ENCODE results near the gene CPSF3. TPM values are rescaled to one million over a fixed set of nuclear protein-coding genes. Genes with fewer than 3 reads are reported as not detected.

Gene CPSF3
- total RNA-seq, 1 experiment from 2014 or later: 26.5 TPM

DNA sequence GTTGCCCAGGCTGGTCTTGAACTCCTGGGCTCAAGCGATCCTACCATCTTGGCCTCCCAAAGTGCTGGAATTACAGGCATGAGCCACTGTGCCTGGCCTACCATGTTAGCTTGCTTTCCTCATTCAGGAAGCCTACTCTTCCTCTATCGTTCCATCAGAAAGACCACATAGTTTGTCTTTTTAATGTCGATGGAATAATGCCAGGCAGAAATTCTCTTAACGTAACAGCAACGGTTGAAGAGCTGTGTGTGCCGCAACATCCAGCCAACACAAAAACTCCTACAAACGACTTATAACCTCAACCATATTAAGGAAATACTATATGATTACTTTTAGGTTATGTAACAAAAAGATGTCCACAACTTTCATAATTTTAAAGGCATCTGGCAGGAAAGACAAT, 10.7 kb upstream of the CPSF3 start:
- DNase-seq (ENCODE audit: low read depth): no peak
- in situ Hi-C loops (cut with HindIII; ENCODE audit: low pct_unique_long_range_greater_than_20kb, low sequenced_read_pairs): no loop called here

DNA sequence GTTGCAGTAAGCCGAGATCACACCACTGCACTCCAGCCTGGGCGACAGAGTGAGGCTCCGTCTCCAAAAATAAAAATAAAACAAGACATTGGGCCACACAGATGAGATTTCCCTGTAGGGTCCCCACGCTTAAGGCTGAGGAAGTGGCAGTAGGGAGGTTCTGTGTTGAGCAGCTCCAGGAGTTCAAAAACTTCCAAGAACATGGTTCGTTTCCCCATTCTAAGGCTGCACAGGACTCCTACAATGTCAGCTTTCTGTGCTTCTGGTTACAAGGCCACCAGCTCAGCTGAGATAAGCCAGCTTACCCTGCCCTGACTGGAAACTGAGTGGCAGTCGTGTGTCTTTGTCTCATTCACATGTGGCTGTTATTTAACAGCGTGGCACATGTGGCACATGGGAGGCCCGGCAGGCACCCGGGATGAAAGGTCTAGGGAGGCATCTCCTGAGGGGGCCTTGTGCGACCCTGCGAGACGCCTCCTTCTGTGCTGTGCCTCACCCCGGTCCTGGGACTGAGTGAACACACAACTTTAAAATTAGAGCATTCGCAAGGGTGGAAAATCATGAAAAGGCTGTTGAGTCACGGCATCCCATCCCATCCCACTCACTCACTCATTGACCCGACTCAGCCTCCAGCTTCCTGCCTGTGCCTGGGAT, 7.8 kb upstream of the CPSF3 start:
- no peak for DNase-seq (ENCODE audit: low read depth)
- in situ Hi-C loops (cut with HindIII; ENCODE audit: low pct_unique_long_range_greater_than_20kb, low sequenced_read_pairs): no loop called here

DNA sequence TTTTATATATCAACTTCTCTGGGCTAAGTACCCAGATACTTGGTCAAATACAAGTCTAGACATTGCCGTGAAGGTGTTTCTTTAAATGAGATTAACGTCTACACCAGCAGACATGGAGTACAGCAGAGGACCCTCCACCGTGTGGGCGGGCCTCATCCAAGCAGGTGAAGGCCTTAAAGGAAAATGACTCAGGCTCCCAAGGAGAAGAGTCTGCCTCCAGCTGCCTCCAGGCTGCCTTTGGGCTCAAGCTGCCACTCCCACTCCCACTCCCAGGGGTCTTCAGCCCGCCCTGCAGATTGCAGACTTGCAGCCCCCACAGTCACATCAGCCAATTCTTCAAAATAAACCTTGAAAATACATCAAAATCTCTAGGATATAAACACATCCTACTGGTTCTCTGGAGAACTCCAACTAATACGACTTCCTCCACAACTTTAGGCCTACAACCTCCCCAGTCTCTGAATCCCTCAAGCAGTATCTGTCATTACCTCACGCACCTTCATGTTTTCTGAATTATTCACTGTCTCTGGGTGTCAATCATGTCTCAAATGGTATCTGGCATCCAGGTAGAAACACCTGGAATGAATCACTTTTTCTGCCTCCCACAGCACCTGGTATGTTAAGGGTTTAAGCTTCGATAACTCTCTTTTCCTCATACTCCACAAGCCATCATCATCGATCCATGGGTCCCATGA, 7.0 kb upstream of the CPSF3 start:
- no peak for DNase-seq (ENCODE audit: low read depth)
- in situ Hi-C loops (cut with HindIII; ENCODE audit: low pct_unique_long_range_greater_than_20kb, low sequenced_read_pairs): no loop called here

DNA sequence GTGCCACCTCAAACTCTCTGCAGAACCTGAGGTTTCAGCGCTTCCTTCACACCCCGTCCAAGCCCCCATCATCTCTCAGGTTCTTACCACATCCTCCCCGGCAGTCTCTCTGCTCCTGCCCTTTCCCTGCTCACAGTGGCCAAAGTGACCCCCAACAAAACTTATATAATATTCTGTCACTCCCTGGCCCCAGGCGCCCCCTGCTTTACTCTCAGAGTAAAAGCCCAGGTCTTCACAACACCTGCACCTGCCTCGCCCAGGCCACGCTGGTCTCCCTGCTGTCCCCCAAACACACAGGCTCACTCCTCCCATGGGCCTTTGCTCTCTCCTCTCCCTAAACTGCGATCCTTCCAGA, 6.5 kb upstream of the CPSF3 start:
- in situ Hi-C loops (cut with HindIII; ENCODE audit: low pct_unique_long_range_greater_than_20kb, low sequenced_read_pairs): no loop called here

DNA sequence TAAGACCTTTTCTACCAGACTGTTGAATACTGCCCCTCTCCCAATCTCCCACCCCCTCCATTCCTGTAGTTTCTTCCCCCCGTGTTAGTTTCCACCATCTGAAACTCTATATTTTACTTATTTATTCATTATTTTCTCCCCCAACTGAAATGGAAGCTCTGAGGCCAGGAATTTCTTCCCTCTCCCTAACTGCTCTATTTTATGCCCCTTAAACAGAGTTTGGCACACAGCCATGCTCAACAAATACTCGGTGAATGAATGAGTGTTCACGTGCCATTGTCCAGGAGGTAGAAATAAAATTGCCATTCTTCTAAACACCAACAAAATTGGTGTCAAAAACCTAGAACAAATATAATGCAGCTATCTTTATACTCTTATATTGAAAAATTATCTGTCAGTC, 5.7 kb upstream of the CPSF3 start:
- no peak for DNase-seq (ENCODE audit: low read depth)
- in situ Hi-C loops (cut with HindIII; ENCODE audit: low pct_unique_long_range_greater_than_20kb, low sequenced_read_pairs): no loop called here

More for the DNA sequence above, 6.5 kb upstream of the CPSF3 start:
- no peak for DNase-seq (ENCODE audit: low read depth)

DNA sequence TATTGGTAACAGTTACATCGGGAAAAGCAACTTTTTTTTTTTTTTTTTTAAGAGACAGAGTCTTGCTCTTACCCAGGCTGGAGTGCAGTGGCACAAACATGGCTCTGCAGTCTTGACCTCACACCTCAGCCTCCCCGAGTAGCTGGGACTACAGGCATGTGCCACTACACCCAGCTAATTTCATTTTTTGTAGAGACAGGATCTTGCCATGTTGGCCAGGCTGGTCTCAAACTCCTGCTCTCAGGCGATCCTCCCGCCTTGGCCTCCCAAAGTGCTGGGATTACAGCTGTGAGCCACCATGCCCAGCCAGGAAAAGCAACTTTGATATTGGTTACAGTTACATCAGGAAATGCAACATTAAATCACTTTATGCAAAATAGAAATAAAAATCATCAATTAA, 4.7 kb upstream of the CPSF3 start:
- no peak for DNase-seq (ENCODE audit: low read depth)
- in situ Hi-C loops (cut with HindIII; ENCODE audit: low pct_unique_long_range_greater_than_20kb, low sequenced_read_pairs): no loop called here

DNA sequence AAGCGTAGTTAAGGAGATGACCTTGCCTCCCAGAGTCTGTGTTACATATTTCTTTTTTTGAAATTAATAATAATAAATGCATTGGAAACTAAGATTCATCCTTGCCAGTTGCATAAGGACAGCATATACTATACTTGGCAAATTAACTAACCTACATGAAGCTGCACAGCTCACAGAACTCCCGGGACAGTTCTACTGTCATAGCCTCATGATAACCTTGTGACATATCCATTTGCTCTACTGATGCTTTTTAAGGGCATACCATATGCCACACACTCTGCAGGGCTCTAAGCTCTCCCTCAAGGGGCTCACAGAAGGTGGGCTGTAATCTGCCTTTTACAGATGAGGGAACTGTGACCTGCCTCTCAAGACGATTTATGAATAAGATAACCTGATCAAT, 3.9 kb upstream of the CPSF3 start:
- in situ Hi-C loops (cut with HindIII; ENCODE audit: low pct_unique_long_range_greater_than_20kb, low sequenced_read_pairs): no loop called here
- DNase-seq (ENCODE audit: low read depth): no peak

DNA sequence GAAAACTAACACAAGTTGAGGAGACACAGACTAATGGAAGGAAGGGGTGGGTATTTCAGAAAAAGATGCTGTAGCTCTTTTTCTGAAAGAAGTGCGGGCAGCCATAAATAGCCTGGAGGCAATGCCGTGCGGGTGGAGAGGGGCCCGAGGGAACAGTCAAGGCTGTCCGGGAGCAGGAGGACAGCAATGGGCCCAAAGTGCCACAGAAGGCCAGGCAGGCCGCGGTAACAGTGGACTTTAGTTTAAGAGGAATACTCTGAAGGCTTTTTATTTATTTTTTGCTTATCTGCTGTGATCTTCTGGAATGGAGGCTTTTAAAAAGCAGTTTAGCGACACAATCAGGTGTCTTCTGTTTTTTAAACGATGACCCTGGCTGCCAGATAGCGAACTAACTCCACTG, 3.0 kb upstream of the CPSF3 start:
- no peak for DNase-seq (ENCODE audit: low read depth)
- in situ Hi-C loops (cut with HindIII; ENCODE audit: low pct_unique_long_range_greater_than_20kb, low sequenced_read_pairs): no loop called here

DNA sequence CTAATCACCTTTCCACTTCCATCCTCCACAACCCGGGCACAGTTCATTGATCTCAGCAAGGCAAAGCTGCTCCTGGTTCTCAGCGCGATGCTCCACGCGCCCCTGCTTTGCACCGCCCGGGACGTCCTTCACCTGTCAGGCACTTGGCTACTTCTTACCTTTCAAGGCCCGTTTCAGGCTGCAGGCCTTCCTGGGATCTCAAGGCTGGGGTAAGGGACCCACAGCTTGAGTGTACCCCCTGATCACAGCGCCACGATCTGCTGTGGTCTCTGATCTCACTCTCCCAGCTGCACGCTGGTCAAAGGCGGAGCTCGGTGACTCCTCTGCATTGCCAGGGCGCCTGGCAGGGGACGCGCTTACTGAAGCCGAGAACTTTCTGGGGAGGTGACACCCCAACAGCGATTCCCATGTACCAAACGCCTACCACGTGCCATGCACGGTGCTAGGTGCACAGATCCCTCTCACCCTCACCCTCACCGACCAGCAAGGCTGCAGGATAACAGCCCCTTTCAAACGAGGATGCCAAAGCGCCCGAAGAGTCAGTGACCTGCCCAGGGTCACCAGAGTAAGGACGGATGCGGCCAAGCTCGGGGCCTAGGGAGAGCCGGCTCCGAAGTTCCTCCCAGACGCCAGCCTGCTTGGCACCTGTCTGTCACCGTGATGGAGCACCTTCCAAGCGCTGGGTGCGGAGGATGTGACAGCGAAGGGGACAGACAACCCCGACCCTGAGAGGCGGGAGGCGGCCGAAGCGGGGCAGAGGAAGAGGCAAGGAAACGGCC, 944 bp upstream of the CPSF3 start:
- in situ Hi-C loops (cut with HindIII; ENCODE audit: low pct_unique_long_range_greater_than_20kb, low sequenced_read_pairs): no loop called here
- DNase-seq (ENCODE audit: low read depth): no peak

DNA sequence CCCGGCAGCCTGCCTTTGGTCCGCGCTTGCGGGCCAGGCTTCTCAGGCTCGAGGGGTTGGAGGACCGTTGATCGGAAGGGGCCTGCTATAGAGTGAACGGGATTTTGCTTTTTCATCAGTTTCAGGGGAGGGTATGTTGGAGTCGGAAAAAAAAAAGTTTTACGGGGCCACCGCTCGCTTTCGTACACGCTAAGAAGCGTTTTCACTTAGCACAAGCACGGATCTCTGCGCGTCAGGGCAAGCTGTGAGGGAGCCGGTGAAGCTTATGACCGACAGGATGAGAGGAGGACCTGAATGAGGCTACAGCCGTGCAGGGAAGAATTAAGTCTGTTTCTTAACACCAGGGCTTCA, 443 bp downstream of the CPSF3 start:
- DNase-seq (ENCODE audit: low read depth): peak; percentile 14
- in situ Hi-C loops (cut with HindIII; ENCODE audit: low pct_unique_long_range_greater_than_20kb, low sequenced_read_pairs): no loop called here

DNA sequence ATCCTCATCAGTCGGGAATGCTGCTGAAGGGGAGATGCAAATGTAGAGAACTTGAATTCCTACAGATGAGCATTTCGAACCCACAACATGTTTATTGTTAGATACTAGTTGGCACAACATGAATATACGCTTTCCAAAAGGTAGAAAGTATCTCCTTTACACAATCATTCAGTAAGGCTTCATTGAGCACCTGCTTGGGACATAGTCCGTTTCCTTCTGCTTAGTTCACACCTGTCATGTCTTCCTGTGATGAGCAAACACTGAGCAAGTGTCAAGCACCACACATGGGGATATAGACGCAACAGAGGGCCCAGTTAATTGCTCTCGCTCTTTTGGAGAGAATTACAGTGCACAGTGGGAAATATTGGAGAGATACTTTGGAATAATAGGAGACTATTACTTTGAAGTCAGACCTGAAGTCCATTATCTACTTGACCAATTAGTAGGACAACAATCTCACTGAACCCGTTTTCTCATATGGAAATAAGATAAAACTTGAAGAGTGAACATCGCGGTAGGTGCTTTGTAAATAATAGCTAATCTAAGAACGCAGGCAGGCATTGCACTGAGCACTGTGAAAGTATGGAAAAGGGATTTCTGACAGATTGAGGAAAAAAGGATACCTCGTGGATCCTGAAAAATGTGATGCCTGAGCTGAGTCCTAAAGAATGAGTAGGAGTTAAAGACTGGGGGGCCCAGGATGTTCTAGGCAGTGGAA, 1.2 kb downstream of the CPSF3 start:
- DNase-seq (ENCODE audit: low read depth): no peak
- in situ Hi-C loops (cut with HindIII; ENCODE audit: low pct_unique_long_range_greater_than_20kb, low sequenced_read_pairs): no loop called here

DNA sequence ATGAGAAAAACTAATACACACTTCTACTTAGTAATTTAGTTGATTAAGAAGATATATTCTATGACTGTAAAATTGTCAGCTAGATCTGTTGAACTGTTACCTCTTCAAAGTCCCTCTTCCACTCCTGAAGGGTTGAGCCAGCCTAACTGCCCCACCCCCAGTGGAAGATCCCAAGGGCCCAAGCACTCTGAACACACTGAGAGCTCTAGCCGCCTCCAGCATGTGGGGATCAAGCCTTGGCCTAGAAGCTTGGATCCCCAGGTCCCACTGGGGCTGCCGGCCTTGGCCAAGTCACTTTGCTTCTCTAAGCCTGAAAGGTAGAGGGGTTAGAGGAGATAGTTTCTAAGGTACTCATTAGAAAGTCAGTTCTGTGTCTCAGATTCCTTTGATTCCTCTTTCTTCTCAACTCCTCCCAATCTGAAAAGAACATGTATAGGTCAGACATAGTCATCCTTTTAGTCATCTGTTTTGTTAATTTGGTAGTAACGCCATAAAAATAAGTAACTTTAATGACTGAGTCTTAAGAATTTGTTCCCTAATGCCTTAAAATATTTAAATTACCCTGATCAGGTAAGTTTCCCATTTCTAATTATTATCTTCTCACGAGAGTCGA, 5.6 kb downstream of the CPSF3 start:
- in situ Hi-C loops (cut with HindIII; ENCODE audit: low pct_unique_long_range_greater_than_20kb, low sequenced_read_pairs): no loop called here
- DNase-seq (ENCODE audit: low read depth): no peak

DNA sequence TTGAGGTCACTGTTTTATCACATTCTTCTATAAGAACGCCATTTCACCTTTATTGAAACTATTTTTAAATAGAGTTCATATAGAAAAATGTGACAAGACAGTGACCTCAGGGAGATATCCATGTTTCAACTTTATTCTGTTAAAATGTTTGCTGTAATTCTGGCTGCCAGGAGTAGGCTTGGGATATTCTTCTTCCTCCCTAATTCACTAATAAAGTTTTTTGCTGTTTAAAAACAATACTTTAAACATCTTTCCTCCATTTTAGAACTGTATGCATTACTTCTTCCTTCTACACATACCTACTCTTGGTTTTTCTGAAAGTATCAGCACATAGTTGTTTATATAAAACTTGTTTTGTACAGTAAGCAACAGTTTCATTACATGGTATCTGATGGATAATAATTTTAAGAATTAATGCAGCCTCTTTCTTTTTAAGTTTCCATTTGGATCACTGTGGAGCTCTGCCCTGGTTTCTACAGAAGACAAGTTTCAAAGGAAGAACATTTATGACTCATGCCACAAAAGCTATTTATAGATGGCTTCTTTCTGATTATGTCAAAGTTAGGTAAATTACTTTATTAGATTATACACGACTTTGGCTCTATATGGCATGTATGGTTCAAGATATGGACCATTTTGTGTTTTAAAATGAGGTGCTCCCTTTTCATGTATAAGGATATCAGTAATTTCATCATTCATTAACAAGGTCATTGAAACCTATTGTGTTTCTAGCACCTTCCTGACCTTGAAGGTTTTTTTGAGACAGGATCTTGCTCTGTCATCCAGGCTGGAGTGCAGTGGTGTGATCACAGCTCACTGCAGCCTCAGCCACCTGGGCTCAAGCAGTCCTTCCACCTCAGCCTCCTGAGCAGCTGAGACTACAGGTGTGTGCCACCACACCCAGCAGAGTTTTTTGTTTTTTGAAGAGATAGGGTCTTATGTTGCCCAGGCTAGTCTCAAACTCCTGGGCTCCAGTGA, 7.2 kb downstream of the CPSF3 start:
- no peak for DNase-seq (ENCODE audit: low read depth)
- in situ Hi-C loops (cut with HindIII; ENCODE audit: low pct_unique_long_range_greater_than_20kb, low sequenced_read_pairs): no loop called here

DNA sequence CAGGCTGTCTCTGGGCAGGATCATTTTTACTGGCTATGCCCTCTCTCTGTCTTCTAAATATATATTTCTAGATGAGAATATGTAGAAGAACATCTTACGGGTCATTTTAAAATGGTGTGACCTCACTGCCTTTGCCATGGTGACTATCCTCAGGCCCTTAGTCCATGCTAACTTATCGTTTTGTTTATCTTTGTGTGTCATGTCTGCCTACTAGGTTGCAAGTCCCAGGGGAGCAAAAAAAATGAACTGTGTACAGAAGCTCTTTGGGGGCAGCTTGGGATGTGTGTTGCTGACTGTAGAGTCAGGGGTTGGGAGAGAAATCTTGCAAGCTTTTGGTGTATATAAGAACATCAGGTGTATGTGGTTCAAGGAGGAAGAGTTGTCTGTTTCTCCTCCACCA, 11.0 kb downstream of the CPSF3 start:
- no peak for DNase-seq (ENCODE audit: low read depth)
- in situ Hi-C loops (cut with HindIII; ENCODE audit: low pct_unique_long_range_greater_than_20kb, low sequenced_read_pairs): no loop called here

DNA sequence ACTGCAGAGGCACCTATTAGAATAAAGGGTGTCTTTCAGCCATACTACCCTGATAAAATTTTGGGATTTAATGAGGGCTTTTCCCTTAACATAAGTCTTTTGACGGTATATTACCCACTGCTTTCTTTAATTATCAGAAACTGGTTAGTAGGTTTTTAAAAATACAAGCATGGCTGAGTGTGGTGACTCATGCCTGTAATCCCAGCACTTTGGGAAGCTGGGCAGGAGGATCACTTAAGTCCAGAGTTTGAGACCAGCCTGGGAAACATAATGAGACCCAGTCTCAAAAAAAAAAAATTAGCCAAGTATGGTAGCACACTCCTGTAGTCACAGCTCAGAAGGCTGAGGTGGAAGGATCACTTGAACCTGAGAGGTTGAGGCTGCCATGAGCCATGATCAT, 16.1 kb downstream of the CPSF3 start:
- in situ Hi-C loops (cut with HindIII; ENCODE audit: low pct_unique_long_range_greater_than_20kb, low sequenced_read_pairs): no loop called here
- DNase-seq (ENCODE audit: low read depth): no peak

DNA sequence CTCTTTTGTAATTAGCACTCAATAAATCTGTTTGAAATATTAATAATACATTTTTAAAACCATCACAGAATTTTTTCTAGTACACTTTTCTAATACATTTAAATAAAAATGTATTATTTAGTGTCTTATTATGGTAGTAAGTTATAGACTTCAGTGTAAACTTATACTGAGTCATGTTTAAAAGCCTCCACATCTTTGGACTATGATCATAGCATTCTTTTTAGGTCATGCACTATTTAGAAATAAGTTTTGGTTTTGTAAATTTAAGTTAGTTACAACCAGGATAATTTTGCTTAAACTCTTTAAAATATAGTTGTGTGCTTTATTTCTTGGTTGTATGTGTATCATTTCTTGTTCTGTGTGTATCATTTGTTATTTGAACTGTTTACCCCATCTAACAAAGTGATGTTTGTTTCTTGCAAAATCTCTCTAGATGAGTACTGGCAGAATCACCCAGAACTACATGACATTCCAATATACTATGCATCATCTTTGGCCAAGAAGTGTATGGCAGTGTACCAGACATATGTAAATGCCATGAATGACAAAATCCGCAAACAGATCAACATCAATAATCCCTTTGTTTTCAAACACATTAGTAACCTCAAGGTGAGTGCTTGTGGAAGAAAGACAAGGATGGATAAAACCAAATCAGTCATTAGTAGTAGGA, 16.7 kb downstream of the CPSF3 start:
- DNase-seq (ENCODE audit: low read depth): no peak
- in situ Hi-C loops (cut with HindIII; ENCODE audit: low pct_unique_long_range_greater_than_20kb, low sequenced_read_pairs): no loop called here

DNA sequence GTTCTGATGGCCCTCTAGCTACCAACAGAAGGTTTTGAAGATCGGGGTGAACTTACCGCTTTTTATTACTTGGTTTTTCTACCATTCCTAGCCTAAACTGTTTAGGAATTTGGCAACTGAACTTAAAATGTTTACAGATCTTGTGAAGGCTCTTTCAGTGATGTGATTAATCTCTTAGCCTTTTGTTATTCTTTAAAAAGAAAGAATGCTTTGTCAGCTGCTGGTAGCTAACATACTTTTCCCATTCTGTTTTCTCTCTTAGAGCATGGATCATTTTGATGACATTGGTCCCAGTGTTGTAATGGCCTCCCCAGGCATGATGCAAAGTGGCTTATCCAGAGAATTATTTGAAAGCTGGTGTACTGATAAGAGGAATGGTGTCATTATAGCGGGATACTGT, 18.1 kb downstream of the CPSF3 start:
- in situ Hi-C loops (cut with HindIII; ENCODE audit: low pct_unique_long_range_greater_than_20kb, low sequenced_read_pairs): no loop called here
- DNase-seq (ENCODE audit: low read depth): no peak
